Activated CD4-positive, alpha-beta T cell treated with anti-CD3 and anti-CD28 coated beads, Interleukin-2, amount 50 U/mL, for 24 hours (primary cell): ENCODE data around the gene ANXA5.
"Not testable (repeated sequence)": the region's sequence is repeated elsewhere in the genome, so short reads cannot be mapped to it uniquely, and the experiment has no call there.

Source experiments
- DNase-seq, 2 donors: peaks; one replicate each; pipeline ENCODE4 v3.0.0-alpha.2; 2020; ENCODE audit warnings: low read depth in 1 of 2, low spot score in 1 of 2

Gene ANXA5

DNA sequence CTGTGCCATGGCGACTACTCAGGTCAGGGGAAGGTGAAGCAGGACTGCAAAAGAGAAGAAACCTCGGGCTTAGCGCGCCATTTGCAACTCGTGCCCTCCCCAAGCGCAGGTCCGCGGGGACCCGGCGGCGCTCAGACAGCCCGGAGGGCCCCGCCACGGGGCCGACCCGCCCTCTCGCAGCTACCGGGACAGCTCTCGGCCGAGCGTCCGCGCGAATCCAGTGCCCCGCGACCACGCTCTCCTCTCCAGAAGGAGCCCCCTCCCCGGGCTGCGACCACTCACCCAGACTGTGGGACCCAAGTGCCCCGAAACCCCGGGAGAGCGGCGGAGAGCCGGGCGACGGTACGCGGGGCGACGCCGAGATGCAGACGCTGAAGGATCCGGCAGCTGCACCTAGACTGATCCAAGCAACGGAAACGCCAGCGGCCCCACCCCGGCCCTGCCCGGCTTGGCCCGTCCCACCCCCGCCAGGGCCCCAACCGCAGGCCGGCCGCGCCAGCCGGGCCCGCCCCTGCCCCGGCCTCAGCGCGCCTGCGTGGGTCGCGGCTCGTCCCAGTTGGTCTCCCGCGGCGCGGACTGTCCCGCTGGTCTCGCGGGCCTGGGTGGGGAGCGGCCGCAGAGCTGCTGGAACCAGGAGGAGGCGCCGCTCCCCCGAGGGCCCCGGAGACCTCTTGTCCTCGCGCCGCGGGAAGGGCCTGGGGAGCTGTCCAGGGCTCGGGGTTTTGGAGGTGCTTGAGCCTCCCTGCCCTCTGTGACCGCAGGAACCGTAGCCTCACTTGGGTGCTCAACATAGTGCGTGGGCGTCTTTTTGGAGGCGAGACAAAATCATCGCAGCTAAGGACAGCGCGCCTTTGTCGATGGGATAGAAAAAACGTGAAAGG is at the start of gene ANXA5:
Gene ANXA5 (minus strand): TSS at position 400 of the 881 bp plus-strand sequence. CDS start 391 bp downstream, at position 9.
- peak; percentile 26 to 53 for DNase-seq

DNA sequence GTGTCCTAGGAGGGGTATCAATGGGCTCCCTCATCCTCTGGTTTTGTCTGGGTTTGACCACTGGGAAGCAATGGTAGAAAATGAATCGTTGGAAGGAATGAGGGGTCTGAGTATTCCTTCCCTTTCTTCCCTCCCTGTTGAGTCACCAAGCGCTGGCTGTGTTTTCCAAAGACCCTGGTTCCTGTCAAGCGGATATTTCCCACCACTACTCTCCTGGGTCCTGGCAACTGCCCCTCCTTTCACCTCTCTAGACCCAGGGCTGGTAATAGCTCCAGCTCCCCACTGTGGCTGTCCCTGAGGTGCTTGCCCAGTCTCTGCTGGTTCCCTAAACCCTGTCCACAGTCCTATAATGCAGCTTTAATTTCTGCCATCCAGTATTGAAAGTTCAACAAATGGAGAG is 46.0 kb upstream of the ANXA5 start:
- DNase-seq = no peak

DNA sequence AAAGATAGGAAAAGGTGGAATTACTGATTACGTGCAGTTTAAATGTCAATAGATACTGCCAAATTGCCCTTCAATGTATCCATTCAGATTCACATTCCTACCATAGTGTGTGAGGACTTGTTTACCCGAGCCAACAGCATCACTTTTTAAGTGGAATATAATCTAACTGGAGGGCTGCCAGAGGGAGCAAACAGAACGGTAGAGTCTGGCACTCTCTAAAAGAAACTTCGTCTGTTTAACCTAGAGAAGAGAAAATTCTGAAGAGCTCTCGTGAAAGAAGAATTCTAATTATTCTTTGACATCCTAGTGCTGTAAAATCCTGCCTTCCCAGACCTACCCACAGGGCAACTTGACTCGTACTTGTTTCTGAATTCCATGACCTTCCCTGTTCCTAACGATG is 45.0 kb upstream of the ANXA5 start:
- DNase-seq = no peak

DNA sequence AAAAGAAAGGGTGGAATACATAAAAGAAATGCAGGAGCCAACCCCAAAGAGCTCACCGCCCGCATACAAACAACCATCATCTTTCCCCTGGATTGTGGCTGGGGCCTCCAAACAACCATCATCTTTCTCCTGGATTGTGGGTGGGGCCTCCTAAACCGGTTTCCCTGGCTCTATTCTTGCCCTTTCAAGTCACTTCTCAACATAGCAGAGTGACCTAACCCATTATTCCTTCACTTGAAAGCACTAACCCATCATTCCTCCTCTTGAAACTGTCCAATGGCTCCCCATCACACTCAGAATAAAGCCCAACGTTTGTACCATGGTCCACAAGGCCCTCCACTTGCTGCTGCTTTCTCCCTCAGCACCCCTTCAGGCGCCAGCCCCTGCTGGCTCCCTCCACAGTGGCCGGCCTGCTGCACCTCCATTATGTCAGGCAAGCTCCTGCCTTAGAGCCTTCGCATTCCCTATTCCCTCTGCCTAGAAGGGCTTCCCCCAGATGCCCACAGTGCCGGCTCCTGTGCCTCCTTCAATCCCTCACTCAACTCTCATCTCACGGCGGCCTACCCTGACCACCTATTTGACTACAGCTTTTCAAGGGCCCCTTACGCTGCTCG is 44.1 kb upstream of the ANXA5 start:
- DNase-seq = no peak

DNA sequence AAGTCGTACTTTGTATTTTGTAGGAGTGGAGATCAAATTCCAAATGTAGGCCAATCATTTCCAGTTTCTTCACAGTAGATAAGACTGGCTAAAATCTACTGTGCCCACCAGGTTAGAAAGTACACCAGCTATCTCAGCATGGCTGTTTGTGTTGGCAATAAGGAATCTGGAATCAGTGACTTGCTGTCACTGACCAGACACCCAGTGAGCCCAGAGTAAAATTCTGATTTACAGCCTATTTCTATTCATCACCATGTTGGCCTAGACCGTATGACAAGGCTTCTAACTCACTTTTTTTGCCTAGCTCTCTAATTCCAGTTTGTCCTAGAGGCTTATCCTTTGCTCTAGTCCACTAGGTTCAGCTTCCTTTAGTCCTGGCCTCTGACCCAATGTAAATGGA is 42.8 kb upstream of the ANXA5 start:
- no peak for DNase-seq

DNA sequence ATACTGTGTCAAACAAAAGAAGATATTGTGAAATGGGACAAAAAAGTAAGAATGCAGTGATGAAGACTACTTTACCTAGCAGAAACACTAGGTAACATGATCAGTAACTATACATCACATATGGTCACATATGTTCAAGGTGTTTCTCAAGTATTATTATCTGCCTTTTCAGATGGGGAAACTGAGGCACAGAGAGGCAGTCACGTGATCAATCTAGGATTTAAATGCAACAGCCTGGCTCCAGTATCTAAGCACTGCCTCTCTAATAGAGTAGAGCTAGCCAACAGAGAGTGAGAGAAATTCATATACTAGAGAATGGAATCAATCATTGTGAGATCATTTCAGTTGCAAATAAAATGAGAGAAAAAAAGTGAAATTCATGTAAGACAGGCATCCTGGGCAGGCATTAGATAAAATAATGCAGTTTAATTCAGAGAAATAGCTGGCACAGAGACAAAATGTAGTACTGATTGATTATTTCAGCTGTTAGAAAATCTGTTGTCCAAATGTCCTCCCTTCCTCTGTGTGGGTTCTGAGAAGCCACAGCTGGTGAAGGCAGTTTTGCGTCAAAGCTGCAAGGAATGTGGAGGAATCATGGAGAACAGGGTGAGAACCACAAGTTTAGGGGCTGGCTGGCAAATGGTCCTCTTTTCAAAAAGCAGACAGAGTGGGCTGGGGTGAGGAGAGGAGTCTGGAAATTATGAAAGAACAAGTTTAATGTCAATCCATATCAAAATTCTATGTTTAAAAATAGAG is 42.2 kb upstream of the ANXA5 start:
- DNase-seq = no peak

DNA sequence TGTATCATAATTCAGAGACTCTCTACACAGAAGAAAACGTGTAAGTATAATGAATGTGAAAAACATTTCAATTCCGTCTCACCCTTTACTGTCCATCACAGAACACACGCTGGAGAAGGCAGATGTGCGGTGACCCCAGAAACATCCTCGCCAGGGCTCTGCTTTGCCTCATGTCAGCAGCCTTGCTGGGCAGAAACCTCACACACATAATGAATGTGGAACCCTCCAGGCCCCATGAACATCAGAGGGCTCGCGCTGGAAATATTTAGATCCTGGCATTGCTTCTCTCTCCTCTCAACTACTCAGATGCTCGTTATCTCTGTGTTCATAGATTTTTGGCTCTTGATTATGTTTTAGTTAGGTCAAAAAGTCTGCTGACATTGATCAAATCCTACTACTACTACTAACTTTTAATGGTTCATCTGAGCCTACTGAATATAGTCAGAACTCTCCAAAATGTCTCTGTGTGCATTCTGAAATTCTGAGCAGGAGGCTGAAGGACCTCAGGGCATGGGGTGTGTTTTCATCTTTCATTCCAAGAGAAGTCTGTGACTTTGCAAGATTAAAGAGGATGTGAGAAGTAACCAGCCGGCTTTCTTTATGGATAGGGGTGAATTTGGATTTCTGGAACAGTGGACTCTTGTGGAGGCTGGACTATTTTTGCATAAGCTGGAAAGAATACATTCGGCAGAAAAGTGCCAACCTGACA is 41.2 kb upstream of the ANXA5 start:
- no peak for DNase-seq

DNA sequence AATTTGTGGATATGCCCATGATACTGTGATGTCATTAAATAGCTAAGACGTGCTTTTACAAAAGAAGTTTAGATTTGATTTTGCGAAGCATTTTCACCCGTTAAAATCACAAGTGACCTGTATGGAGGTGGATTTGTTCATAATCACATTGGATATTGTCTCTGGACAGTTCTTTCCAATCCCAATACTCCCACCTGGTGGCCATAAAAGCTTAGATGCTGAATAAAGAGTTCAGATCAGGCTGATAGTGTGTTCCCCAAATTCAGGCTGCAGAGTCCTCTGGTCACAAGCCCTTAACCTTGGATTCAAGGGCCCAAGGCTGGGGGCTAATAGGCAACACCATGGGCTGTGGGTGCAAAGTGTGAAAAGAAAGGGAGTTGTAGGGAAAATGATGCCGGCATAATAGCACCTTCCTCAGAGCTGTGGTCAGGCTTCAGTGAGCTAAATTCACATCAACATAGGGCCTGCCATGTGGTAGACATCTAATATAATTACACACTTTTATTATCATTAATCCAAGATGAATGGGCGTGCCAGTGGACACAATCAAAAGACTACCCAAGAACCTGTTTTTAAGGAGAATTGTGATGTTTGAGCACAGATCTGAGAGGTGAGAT is 40.1 kb upstream of the ANXA5 start:
- no peak for DNase-seq

DNA sequence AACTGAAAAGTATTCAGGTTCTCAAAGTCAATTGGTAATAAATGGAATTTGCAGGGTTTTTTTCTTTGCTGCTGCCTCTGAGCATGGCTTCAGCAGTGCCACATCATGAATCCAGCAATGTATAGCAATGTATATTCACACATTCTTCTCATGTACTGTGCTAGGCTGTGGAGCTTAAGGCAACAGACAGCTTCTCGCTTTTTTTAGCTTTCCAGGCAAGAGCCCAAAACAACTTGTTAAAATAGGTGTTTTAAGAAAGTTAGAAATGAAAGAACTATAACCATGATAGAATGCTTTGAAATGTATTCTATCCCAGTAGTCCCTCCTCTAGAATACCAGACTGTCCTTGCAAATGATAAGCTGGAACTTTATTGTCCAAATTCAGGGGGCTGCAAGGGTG is 37.8 kb upstream of the ANXA5 start:
- no peak for DNase-seq

DNA sequence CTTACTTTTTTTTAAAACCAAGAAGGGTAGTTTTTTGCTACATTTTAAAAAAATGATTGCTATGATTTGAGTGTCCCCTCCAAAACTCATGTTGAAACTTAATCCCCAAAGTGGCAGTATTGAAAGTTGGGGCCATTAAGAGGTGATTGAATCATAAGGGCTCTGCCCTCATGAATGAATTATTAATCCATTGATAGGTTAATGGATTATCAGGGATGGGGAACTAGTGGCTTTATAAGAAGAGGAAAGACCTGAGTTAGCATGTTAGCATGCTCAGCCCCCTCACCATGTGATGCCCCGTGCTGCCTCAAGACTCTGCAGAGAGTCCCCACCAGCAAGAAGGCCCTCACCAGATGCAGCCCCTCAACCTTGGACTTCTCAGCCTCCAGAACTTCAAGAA is 37.2 kb upstream of the ANXA5 start:
- DNase-seq = no peak

DNA sequence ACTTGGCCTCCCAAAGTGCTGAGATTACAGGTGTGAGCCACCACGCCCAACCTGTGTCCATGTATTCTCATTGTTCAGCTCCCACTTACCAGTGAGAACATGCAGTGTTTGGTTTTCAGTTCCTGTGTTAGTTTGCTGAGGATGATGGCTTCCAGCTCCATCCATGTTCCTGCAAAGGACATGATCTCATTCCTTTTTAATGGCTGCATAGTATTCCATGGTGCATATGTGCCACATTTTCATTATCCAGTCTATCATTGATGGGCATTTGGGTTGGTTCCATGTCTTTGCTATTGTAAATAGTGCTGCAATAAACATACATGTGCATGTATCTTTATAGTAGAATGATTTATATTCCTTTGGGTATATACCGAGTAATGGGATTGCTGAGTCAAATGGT is 33.0 kb upstream of the ANXA5 start:
- DNase-seq = not testable (repeated sequence)

DNA sequence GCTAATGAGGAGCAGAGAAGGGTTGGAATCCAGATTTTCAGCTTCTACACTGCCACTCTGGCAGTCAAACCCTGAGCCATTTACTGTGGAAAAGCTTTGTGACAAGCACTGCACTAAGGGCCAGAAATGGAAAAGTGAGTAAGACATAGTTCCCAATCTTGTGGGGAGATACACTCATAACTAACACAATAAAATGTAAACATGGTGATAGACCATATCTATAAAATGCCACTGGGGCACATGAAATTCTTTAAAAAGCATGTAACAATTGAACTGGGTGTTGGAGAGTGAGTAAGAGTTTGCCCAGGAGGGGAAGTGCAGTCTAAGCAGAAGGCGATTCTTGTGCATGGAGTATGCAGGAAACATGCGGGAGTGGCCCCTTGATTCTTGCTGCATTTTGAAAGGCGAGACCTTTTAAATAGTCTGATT is 32.0 kb upstream of the ANXA5 start:
- DNase-seq = no peak

DNA sequence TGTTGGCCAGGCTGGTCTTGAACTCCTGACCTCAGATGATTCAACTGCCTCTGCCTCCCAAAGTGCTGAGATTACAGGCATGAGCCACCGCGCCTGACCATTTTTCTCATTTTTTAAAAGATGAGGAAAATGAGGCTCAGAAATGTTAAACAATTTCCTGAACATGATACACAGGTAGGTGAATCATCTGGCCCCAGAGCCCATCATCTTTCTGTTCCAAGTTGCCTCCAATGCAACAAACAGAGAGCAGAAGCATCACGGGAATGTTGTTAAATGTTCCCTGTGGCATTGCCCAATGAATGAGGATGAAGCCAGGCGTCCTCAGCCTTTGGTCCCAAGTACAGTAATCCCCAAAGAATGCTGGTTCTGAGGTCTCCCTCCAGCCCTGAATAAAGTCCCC is 31.3 kb upstream of the ANXA5 start:
- no peak for DNase-seq

DNA sequence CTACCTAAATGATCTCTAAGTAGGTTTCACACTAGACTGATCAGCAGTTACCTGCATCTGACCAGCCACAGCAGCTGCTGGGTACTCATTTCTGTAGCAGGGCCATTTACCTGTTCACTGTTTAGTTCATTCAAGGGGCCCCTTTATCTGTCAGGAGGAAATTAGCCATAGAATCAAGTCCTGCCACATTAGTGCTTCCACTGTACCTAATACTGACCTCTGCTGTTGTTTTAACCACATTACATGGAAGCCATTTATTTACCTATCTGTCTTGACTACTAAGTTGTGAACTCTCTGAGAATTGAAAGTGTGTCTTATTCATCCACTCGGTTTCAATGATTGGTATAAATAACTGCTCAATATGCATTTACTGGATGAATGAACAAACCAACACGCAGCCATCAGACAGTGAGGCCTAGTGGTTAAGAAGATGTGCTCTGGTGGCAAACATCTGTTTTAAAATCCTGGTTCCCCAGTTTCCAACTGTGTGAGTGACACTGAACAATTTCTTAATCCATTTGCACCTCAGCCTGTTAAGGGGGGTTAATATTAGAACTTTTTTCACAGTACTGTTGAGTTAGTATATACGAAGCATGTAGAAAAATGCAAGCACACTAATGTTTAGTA is 30.0 kb upstream of the ANXA5 start:
- peak in 1 of 2 donors; percentile 18 for DNase-seq

DNA sequence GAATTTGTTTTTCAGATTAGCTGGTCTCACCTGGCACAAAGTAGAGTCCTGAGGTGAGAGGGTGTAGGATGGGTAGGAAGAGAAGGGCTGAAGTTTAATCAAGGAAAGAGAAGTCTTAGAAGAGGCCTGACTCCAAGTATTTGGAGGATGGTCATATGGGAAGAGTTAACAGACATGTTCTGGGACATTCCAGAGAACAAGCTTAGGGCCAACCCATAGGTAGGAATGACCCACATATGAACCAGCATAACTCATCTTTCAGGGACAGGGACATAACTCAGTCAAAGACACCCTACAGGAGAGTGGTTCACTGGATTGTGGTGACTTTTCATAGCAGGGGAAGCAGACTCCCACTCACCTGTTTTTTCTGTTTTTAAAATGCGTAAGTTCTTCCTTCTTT is 27.9 kb upstream of the ANXA5 start:
- DNase-seq = no peak

DNA sequence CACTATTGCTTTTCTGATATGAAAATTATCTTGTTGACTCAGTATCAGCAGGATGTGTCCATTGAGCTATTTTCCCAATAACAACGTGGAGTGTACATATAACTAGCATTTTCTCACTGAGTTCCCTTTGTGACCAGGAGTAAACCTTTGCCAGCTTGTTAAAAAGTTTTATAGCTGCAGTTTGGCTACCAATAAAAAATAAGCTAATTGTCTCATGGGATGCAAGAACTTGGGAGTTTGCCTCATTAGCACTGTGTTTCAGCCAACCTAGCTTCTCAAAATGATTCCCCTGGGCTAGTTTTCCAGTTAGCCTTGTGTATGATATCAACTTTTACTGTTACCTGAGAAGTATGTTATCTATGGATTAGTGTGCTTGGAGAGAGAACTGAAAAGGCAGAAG is 24.9 kb upstream of the ANXA5 start:
- no peak for DNase-seq

DNA sequence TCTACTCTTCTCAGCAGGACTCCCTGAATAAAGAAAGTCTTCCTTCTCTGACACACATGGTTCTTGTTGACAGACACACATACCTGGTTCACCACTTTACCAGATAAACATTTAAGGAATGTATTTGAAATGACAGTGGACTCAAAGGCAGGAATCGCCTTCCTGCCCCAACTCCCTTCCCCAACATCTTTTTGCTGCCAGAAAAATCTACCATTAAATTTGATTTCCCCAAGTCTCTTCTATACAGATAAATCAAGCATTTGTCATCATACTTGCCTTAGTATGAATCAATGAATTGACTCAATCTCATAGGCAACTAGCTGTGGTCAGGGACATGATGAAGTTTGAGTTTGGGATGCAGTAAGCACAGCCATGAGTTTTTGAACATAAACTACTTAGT is 23.3 kb upstream of the ANXA5 start:
- no peak for DNase-seq

DNA sequence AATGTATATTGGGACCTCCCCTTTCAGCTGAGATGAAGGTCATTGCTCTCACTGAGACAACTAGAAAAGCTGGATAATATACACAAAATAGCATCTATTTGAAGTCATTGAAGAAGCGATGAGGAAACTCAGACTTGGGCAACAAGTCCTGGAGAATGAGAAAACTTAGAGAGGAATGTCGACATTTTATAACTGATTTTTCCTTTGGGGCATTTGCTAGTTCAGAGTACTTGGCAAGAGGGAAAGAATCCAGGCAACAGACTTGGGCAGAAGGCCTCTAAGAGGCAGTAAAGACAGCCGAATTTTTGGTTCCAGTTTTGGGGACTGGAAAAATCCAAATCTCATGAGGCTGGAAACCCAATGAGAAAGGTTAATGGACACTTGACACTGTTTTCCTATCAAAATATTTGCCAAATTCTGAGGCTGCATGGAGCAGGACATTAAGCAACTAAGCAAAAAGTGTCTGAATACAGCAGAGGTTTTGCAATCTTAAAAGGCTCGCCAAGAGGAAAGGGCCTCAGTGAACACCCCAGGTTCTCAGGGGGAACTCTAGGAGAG is 21.0 kb upstream of the ANXA5 start:
- DNase-seq = no peak

DNA sequence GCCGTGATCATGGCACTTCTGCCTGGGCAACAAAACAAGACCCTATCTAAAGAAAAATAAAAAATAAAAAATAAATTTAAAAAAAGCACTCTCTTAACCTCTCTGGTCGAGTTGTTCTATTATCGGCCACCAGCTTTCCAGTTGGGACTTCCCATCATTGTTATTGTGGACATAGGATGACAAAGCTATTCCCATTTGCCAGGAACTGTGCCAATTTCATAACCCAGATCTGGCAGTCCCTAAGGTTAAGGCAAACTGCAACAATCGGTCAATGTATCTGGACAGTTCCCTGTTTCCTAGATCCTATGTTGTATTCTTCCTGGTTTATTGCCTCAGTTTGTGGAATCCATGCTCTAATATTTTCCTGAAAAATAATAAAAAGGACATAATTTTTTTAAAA is 17.8 kb upstream of the ANXA5 start:
- DNase-seq = no peak

DNA sequence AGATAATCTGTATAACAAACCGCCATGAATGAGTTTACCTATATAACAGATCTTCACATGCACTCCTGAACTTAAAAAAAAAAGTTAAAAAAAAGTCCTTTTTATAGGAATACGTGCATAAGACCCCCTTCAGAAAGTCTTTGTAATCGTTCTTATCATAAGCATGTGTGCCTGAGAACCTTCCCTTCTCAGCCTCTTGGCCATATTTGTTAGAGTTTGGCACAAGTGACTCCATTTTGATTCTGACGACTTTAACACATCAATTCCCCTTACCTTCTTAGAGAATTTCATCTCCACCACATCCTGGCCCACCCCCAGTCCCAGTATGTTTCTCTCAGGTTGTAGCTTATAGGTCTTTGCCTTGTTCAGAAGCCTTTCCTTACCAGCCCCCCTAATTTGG is 16.0 kb upstream of the ANXA5 start:
- DNase-seq = no peak
